GM18870 (cell line): Measurements from ENCODE around the gene TREM2.
"Not testable (repeated sequence)": the region's sequence is repeated elsewhere in the genome, so short reads cannot be mapped to it uniquely, and the experiment has no call there.

Experiments used
- ATAC-seq: cut with Tn5 transposase; IDR thresholded peaks from one replicate; pipeline ENCODE4 v1.9.1; 2021; ENCODE audit warnings: moderate library complexity; ENCODE audit not compliant: unreplicated experiment

The TREM2 gene

DNA sequence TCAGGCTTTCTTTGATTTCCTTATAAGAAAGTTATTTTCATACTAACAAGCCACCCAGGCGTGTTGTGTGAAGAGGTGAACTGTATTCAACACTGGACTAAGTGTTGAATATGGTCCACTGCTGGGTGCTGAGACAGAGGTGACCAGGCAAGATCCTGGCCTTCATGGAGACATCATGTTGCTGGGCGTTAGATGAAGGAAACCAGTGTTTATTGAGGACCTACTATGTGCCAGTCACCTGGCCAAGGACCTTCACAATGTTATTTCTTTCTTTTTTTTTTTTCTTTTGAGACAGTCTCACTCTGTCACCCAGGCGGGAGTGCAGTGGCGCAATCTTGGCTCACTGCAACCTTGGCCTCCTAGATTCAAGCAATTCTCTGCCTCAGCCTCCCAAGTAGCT is 6.9 kb downstream of the TREM2 start:
- ATAC-seq = no peak

DNA sequence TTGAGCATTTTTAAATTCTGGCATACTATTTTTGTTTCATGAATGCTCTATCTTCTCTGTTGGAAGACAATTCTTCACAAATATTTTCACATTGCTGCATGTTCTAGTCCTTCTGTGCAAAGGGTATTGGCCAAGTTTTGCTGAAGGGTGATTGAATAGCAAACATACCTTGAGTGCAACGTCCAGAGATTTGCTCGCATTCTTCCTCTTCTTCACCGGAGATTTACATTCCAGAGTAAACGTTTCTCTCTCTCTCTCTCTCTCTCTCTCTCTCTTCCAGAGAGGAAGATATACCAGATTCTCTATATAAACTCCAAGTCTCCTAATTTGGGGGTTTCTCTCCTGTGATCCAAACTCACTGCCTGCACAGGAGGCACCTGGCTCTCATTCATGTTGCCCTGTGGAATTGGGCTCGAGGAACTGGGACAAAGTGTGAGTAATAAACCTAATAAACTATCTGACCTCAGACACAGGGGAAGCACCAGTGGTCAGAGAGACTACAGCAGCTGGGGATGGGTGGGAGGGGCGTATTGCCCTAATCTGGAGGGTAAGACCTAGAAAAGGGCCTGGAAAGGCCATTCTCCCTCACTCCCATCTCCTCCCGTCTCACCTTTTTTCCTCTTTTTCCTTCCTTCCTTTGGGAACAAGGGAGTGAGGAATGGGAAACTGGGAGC is 7.6 kb downstream of the TREM2 start:
- no peak for ATAC-seq

DNA sequence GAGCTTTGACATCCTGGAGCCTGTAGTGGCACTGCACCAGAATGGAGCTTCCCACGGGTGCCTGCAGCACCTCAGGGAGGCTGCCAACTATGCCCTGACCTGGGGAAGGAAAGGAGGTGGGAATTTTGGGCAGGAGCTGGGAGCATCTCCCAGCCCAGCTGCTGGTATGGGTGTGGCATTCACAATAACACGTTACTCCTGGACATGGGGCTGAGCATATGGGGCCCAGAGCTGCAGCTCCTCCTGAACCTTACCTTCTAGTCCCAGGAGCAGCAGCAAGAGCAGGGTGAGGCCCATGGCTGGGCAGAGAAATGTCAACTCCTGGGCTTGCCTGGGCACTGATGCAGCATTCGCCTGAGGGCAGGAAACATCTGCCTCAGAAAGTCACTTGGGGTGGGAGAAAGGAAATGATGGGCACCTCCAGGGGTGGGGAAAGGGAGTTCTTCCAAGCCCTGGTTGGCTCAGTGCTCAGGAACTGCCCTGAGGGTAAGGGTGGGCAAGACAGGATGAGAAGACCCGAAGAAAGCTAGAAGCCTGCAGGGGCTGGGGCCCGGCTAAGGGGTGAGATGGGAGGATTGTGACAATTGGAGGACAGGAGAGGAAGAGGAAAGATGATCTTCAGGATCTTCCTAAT is 8.8 kb downstream of the TREM2 start, which contains the start of gene TREML1:
Gene TREML1, minus strand, starts transcription at position 356 of the 634 bp plus-strand sequence. Its CDS starts 59 bp downstream, at position 297.
- no peak for ATAC-seq

DNA sequence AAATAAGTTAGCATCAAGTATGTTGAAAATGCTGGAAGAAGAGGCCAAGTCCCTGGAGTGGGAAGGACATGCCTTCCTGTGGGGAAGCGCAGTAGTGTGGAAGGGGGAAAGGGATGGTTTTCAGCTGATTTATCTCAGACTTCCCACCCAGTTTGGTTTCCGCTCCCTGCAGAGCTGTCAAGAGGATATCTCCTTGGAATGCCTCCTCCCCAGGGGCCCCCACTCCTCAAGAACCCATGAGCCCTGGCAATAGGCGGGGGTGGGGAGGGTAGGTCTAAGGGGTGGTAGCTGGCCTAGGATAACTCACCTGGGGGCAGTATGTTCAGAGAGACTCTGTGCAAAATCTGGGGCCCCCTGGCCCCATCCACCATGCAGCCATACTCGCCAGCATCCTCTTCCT is 9.5 kb downstream of the TREM2 start:
- ATAC-seq = no peak

DNA sequence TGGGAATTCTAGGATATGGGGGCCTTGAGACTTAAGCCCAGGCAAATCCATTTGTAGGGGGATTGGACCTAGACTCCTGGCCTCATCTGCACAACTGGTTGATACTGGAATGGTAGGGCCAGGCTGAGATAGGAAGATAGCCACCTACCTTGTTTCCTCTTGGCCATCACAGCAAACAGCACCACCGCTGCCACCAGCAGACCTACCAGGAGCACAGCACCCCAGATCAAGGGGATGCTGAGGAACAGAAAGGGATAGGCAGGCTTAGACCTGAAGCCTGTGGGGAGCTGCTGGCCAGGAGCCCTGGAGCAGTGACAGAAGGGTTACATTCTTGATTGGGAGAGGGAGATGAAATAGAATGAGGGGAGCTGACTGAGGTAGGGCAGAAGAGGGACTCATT is 12.2 kb downstream of the TREM2 start:
- ATAC-seq = no peak

DNA sequence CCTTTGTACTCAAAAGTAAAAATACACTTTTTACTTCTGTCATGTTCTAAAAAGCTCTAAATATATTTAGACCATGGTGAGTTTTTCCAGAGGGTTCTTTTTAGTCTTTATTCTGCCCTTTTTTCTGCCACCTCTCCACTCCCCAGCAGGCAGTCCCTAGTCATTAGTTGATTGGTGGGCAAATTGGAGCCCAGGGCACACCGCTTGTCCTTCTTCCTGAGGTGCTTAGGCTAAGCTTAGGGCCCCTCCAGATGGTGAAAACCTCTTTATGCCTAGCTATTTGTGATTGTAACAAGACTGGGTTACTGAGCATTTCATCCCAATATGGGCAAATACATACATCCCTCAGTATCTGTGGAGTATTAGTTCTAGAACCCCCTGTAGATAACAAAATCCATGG is 15.0 kb downstream of the TREM2 start:
- ATAC-seq = no peak

DNA sequence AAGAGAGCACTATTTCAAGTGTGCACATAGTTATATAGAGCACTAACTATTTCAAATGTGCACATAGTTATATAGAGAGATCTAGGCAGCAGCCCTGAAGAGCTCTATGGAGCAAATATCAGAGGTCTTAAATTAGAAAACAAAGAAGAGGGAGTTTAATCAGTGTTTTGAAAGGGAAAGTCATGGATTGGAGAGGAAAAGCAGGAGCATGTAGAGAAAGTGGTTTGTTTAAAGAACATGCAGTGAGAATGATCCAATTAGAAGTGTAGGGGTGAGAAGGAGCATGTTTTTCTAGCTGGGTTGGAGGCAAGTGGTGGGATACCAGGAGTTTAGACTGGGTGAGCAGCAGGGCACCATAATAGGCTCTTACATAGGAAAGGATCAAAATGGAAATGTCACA is 26.0 kb downstream of the TREM2 start:
- ATAC-seq = no peak

DNA sequence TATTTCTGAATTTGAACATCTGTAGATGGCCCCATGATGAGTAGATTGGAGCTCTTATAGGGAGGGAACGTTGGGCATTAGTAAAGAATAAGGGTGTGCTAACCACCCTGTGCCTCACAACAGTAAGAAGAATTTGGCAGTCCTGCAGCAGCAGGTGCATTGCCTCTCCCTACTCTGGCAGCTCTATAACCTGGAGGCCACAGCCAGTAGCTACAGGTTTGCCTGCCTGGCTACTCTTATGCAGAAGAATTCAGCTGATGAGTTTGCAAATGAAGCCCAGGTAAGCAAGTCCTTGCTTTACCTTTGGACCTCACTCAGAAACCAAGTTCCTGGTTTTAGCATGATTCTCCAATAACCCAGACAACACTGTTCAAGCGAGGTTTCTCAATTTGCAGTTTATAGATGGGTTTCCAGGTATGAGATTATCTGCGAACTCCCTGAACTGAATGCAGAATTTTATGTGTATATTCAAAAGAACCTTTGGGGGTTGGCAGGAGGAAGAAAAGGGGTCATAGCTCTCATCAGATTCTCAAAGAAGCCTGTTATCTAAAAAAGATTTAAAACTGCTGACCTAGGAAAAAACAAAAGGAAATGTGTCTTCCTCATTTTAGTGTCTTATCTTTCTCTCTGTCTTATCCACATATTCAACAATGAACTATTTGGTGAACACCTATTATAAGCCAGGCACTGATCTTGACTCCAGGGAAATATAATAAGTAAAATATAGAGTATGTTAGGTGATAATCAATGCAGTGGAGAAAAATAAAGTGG is 27.7 kb downstream of the TREM2 start:
- no peak for ATAC-seq

DNA sequence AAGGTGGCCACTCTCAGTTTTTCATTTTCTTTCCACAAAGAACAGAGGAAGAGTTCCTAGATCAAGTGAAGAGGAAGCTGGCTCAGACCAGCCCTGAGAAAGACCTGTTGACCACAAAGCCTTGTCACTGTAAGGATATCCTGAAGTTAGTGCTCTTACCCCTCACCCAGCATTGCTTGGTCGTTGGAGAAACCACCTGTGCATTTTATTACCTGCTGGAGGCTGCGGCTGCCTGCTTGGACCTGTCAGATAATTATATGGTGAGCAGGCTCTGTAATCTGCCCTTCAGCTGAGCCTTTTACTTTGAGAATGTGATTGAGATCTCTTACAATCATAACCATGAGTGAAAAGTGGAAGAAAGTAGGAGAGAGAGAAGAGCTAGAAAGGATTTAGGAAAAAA is 30.7 kb downstream of the TREM2 start:
- ATAC-seq = no peak

DNA sequence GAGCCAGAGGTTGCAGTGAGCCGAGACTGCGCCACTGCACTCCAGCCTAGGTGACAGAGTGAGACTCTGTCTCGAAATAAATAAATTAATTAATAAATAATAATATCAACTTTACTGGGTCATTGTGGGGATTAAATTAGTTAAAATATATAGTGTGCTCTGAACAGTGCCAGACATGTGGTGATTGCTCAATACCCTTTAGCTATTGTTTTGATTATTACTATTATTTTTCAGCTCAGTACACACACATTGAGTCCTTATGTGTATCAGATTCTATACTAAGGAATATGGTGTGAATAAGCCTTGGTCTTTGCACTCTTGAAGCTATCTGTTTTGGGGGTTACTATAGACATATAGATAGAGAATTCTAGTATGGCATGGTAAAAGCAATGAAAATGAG is 37.6 kb downstream of the TREM2 start:
- ATAC-seq = no peak

DNA sequence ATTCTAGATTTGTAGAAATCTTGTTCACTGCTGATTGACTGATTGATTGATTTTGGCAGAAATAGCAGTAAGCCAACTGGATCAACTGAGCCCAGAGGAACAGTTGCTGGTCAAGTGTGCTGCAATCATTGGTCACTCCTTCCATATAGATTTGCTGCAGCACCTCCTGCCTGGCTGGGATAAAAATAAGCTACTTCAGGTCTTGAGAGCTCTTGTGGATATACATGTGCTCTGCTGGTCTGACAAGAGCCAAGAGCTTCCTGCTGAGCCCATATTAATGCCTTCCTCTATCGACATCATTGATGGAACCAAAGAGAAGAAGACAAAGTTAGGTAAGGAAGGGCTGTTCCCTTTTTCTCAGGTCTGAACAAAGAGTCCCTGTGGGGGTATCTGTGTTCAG is 40.0 kb downstream of the TREM2 start:
- no peak for ATAC-seq

DNA sequence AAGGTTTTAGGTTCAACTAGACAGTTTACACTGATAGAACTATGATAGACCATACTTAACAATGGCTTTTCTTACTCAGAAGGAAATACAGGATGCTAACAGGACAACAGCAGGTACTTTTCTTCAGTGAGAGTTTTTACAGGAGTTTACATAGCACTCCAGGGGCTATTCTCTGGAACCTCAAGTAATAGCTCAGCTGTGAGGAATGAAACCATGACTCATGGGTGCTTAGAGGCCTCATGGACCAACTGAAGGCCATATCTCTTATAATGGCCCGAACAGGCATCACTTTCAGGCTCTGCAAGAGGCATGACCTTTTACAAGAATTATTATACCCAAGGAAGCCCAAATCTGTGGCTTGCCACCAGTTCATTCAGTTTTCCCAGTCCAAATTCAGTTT is 40.5 kb downstream of the TREM2 start:
- no peak for ATAC-seq

DNA sequence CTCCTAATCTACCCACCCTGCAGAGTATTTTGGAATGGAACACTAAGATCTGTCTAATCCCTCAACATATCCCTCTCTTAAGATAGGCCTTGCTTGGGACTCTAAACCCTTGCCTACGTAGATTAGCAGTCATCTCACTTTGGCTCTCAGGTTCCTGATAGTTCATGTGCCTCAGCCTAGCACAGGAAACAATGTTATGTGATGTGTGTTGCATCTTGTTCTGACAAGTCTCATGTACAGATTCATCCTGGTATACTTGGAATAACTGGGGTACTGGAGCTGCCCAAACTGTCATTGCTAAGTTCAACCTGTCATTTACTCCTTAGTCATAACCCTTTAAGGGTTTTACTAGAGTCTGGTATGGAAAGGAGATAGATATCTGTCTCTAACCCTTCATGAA is 42.9 kb downstream of the TREM2 start:
- ATAC-seq = no peak

DNA sequence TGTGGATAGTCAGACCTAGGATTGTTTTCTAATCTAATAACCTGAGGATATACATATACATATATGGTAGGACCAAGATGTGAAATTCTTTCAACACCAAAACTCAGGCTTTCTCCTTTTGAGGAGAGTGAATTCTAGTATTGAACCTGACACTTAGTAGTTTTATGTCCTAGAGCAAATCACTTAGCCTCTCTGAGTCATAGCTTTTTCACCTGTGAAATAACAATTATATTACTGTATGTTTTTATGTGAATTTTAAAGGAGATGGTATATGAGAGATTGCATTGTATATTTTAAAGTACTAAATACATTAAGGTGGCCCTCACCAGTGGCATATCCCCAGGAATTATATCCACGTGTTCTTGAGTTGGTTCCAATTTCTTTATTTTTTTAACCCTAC is 43.4 kb downstream of the TREM2 start:
- ATAC-seq = no peak

DNA sequence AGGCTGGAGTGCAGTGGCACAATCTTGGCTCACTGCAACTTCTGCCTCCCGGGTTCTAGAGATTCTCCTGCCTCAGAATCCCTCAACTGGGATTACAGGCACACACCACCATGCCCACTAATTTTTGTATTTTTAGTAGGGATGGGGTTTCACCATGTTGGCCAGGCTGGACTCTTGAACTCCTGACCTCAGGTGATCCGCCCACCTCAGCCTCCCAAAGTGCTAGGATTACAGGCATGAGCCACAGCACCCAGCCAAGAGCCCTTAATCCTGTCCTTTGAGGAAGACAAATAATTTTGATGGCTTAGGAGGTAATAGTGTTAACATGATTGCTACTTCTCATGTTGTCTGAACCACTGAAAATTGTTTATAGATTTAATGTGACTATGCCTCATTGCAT is 47.9 kb downstream of the TREM2 start:
- not testable (repeated sequence) for ATAC-seq

DNA sequence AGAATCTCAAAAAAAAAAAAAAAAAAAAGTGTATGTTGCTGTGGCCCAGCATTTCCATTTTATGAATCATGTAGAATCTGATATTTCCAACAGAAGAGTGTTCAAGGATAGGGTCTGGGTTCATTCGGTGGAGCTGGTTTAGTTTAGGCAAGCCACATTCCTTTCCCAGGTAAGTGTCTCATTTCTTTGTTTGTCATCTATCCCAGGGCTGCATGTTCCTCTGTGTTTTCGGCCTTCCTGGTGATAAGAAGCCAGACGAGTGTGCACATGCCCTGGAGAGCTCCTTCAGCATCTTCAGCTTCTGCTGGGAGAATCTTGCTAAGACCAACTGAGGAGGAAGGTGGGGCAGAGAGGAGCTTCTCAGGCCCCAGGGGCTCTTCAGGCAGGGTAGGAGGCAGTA is 51.9 kb downstream of the TREM2 start:
- ATAC-seq = no peak
